H1 (cell line): ENCODE results near the gene CD52. TPM values are rescaled to one million over a fixed set of nuclear protein-coding genes. Genes with fewer than 3 reads are reported as not detected.

Experiments
- CTCF ChIA-PET: fragments of 300-600 bp; sonication (Branson Sonifier 250); formaldehyde crosslinking; loops from one replicate; lab custom pipeline; 2021; ENCODE audit not compliant: partially characterized antibody; lab: Charles Lee
- POLR2A ChIA-PET: fragments of 300-600 bp; sonication (Branson Sonifier 250); formaldehyde crosslinking; loops from one replicate; lab custom pipeline; 2021; ENCODE audit warnings: inconsistent platforms; ENCODE audit not compliant: partially characterized antibody; lab: Charles Lee
- DNase-seq, 2 experiments: peaks; one replicate each; pipeline versions ENCODE4 v3.0.0 to v3.0.0-alpha.2; 2010 to 2022; ENCODE audit warnings: low spot score in 2 of 2, low read depth in 1 of 2, mixed read lengths in 1 of 2
- FAIRE-seq: peaks from 2 replicates; lab custom pipeline; 2011; peaks lifted over from hg19 to GRCh38; lab: Jason Lieb, UNC
- H2AFZ ChIP-seq: 2 replicates; pipeline ENCODE4 v1.8.1; 2012; ENCODE audit warnings: low read length, inconsistent platforms
- H2AK5ac ChIP-seq: 2 replicates; pipeline ENCODE4 v1.6.1; 2013; ENCODE audit warnings: low read depth, low read length
- H2BK120ac ChIP-seq: replicated peaks from 2 replicates; pipeline ENCODE3; 2013; ENCODE audit warnings: low read depth, low read length, inconsistent platforms
- H2BK12ac ChIP-seq: 2 replicates; pipeline ENCODE4 v1.6.1; 2013; ENCODE audit warnings: low read depth, low read length
- H2BK15ac ChIP-seq: 2 replicates; pipeline ENCODE4 v1.6.1; 2013; ENCODE audit warnings: low read length
- H2BK20ac ChIP-seq: 2 replicates; pipeline ENCODE4 v1.6.1; 2013; ENCODE audit warnings: low read length
- H2BK5ac ChIP-seq: 2 replicates; pipeline ENCODE4 v1.6.1; 2013; ENCODE audit warnings: low read depth, low read length
- H3K14ac ChIP-seq: 2 replicates; pipeline ENCODE4 v1.6.1; 2013; ENCODE audit warnings: inconsistent platforms; ENCODE audit not compliant: insufficient read length
- H3K18ac ChIP-seq: 2 replicates; pipeline ENCODE4 v1.6.1; 2013; ENCODE audit warnings: low read length; ENCODE audit errors: extremely low read depth
- H3K23ac ChIP-seq: 2 replicates; pipeline ENCODE4 v1.6.1; 2013; ENCODE audit warnings: inconsistent platforms; ENCODE audit not compliant: insufficient read length
- H3K23me2 ChIP-seq: 2 replicates; pipeline ENCODE4 v1.6.1; 2013; ENCODE audit warnings: low read depth, low read length
- H3K27ac ChIP-seq: 2 replicates; pipeline ENCODE4 v1.6.1; 2011; ENCODE audit warnings: low read depth, low read length, inconsistent platforms
- H3K27me3 ChIP-seq, 4 experiments: replicated peaks in 1 of 4; 1 replicate in 1 of 4; 2 replicates in 3 of 4; pipeline versions ENCODE4 v1.6.1 to v1.8.1; 2011 to 2013; ENCODE audit warnings: low read length in 3 of 4, mild to moderate bottlenecking in 3 of 4, inconsistent platforms in 2 of 4, mixed read lengths in 2 of 4, moderate library complexity in 1 of 4; ENCODE audit not compliant: control insufficient read depth in 3 of 4, insufficient read depth in 3 of 4; ENCODE audit errors: extremely low read depth in 1 of 4
- H3K36me3 ChIP-seq, 4 experiments: 2 replicates each; pipeline versions ENCODE4 v1.6.1 to v1.8.1; 2011 to 2013; ENCODE audit warnings: mild to moderate bottlenecking in 4 of 4, low read length in 3 of 4, moderate library complexity in 2 of 4, control low read depth in 1 of 4, inconsistent platforms in 1 of 4; ENCODE audit not compliant: insufficient read depth in 4 of 4, control insufficient read depth in 2 of 4
- H3K4ac ChIP-seq: replicated peaks from 2 replicates; pipeline ENCODE3; 2013; ENCODE audit warnings: low read length, low read depth, mixed read lengths, inconsistent platforms; ENCODE audit not compliant: insufficient read length
- H3K4me1 ChIP-seq, 4 experiments: replicated peaks in 1 of 4; 1 replicate in 1 of 4; 2 replicates in 3 of 4; pipeline versions ENCODE4 v1.6.1 to v1.8.1; 2011 to 2013; ENCODE audit warnings: low read length in 3 of 4, inconsistent platforms in 2 of 4, mixed read lengths in 1 of 4; ENCODE audit not compliant: insufficient read depth in 4 of 4, control insufficient read depth in 3 of 4
- H3K4me2 ChIP-seq, 2 experiments: 2 replicates each; pipeline versions ENCODE4 v1.6.1 to v1.8.1; 2011 to 2013; ENCODE audit warnings: low read depth in 2 of 2, low read length in 2 of 2, control low read depth in 1 of 2, inconsistent platforms in 1 of 2, mild to moderate bottlenecking in 1 of 2; ENCODE audit not compliant: insufficient read depth in 1 of 2
- H3K4me3 ChIP-seq, 4 experiments: fragments of 200-600, 300-600 bp in 1 of 4; sonication (generic), shearing (Covaris generic), sonication (Bioruptor Twin) in 1 of 4; 2 replicates each; pipeline versions ENCODE4 v1.5.1 to v1.8.1; 2011 to 2016; ENCODE audit warnings: low read length in 4 of 4, low read depth in 3 of 4, control low read depth in 2 of 4, inconsistent platforms in 2 of 4, mild to moderate bottlenecking in 2 of 4, mixed read lengths in 1 of 4, moderate library complexity in 1 of 4; ENCODE audit not compliant: insufficient read depth in 2 of 4; ENCODE audit errors: extremely low read depth in 1 of 4
- H3K56ac ChIP-seq: replicated peaks from 2 replicates; pipeline ENCODE3; 2013; ENCODE audit warnings: low read depth, mild to moderate bottlenecking, mixed read lengths, low read length, inconsistent platforms; ENCODE audit not compliant: insufficient read length
- H3K79me1 ChIP-seq: 2 replicates; pipeline ENCODE4 v1.6.1; 2013; ENCODE audit warnings: low read depth, low read length, control low read depth
- H3K79me2 ChIP-seq, 2 experiments: 2 replicates each; pipeline versions ENCODE4 v1.6.1 to v1.8.1; 2012 to 2013; ENCODE audit warnings: low read length in 2 of 2, mild to moderate bottlenecking in 2 of 2, inconsistent platforms in 1 of 2; ENCODE audit not compliant: insufficient read depth in 2 of 2, control insufficient read depth in 1 of 2
- H3K9ac ChIP-seq, 4 experiments: replicated peaks in 1 of 4; 1 replicate in 1 of 4; 2 replicates in 3 of 4; pipeline versions ENCODE4 v1.6.1 to v1.8.1; 2011 to 2013; ENCODE audit warnings: low read depth in 3 of 4, low read length in 3 of 4, control low read depth in 2 of 4, mild to moderate bottlenecking in 2 of 4, moderate library complexity in 2 of 4, inconsistent platforms in 1 of 4; ENCODE audit errors: extremely low read depth in 1 of 4
- H3K9me3 ChIP-seq, 2 experiments: 2 replicates each; pipeline versions ENCODE4 v1.6.1 to v1.8.1; 2012 to 2013; ENCODE audit warnings: mild to moderate bottlenecking in 2 of 2, moderate library complexity in 2 of 2, control low read depth in 1 of 2, inconsistent platforms in 1 of 2, low read depth in 1 of 2, low read length in 1 of 2, mixed read lengths in 1 of 2; ENCODE audit not compliant: insufficient read depth in 2 of 2
- H4K20me1 ChIP-seq, 2 experiments: replicated peaks in 1 of 2; 2 replicates each; pipeline versions ENCODE3 to v1.8.1; 2011 to 2013; ENCODE audit warnings: inconsistent platforms in 2 of 2, low read length in 2 of 2, mild to moderate bottlenecking in 1 of 2; ENCODE audit not compliant: insufficient read depth in 2 of 2, control insufficient read depth in 1 of 2
- H4K5ac ChIP-seq: 2 replicates; pipeline ENCODE4 v1.6.1; 2013; ENCODE audit warnings: low read length, low read depth, mixed read lengths, inconsistent platforms; ENCODE audit not compliant: insufficient read length
- H4K8ac ChIP-seq: 2 replicates; pipeline ENCODE4 v1.8.0; 2013; ENCODE audit warnings: mild to moderate bottlenecking, moderate library complexity, low read length, inconsistent platforms; ENCODE audit not compliant: insufficient read depth; ENCODE audit errors: extremely low read depth
- H4K91ac ChIP-seq: replicated peaks from 2 replicates; pipeline ENCODE3; 2013; ENCODE audit warnings: low read length, mixed read lengths, inconsistent platforms; ENCODE audit not compliant: insufficient read length
- FOSL1 ChIP-seq: IDR thresholded peaks from 2 replicates; pipeline ENCODE4 v1.6.1; 2011; ENCODE audit warnings: mild to moderate bottlenecking, low read depth, low read length, moderate library complexity; ENCODE audit not compliant: insufficient read depth
- KDM1A ChIP-seq: fragments of 200-600, 300-600 bp; sonication (generic); IDR thresholded peaks from 2 replicates; pipeline ENCODE4 v1.7.1; 2016; ENCODE audit warnings: mild to moderate bottlenecking, low read length, borderline replicate concordance
- SP1 ChIP-seq: IDR thresholded peaks from 2 replicates; pipeline ENCODE4 v1.6.1; 2011; ENCODE audit warnings: low read depth, low read length
- SP2 ChIP-seq: IDR thresholded peaks from 2 replicates; pipeline ENCODE4 v1.6.1; 2012; ENCODE audit warnings: mild to moderate bottlenecking, low read length, inconsistent platforms
- SRF ChIP-seq: IDR thresholded peaks from 2 replicates; pipeline ENCODE4 v1.6.1; 2011; ENCODE audit warnings: mild to moderate bottlenecking, low read depth, low read length, moderate library complexity
- TAF7 ChIP-seq: optimal IDR thresholded peaks from 2 replicates; pipeline ENCODE3; 2011; ENCODE audit warnings: low read depth, mild to moderate bottlenecking, inconsistent platforms, low read length, moderate library complexity, borderline replicate concordance
- TEAD4 ChIP-seq: IDR thresholded peaks from 2 replicates; pipeline ENCODE4 v1.6.1; 2012; ENCODE audit warnings: low read depth, low read length, inconsistent platforms, mixed read lengths
- WGBS, 2 experiments: shearing (Covaris generic) in 1 of 2; methylation state at CpG; one replicate each; pipeline versions ENCODE4 v1.1.6 to v1.1.7; 2013 to 2015; ENCODE audit warnings: low lambda C conversion rate in 2 of 2, mixed read lengths in 2 of 2, inconsistent platforms in 1 of 2, low coverage in 1 of 2, missing lambda C conversion rate in 1 of 2; ENCODE audit not compliant: insufficient replicate concordance in 2 of 2, insufficient coverage in 1 of 2, insufficient read length in 1 of 2; ENCODE audit errors: extremely low coverage in 1 of 2, missing lambda C conversion rate in 1 of 2; 5-methylcytosine and 5-hydroxymethylcytosine counted together
- polyA plus RNA-seq, 7 experiments: library from polyadenylated mRNA; depleted of rRNA in 3 of 7; stranded (reverse) in 5 of 7; unstranded in 2 of 7; fragments of >200 nt in 5 of 7; fragments of 200-250 nt in 2 of 7; gene quantifications; 1 replicate in 5 of 7; 2 replicates in 1 of 7; 4 replicates in 1 of 7; pipeline versions ENCODE4 v1.2.1 to v1.2.3, GENCODE V29; 2011 to 2013; ENCODE audit warnings: missing spikeins in 2 of 7, mixed read lengths in 2 of 7
- total RNA-seq: library from RNA; stranded (reverse); fragmentation: NEBNext Ultra II Directional; extraction: Animal tissue kit (Norgen Biotek cat#: 25700); gene quantifications from 2 replicates; pipeline ENCODE4 v1.2.1, GENCODE V29; 2021

The CD52 gene
- total and polyA plus RNA-seq, 2 of the 8 experiments (the other 6 are each of a cell fraction or from before 2014, with no cell fraction given), result 2.4 to 3.1 TPM

GRCh38 chr1:26276432-26276838 is 41.3 kb upstream of the CD52 start:
- no peak overlapping the region for H2BK5ac ChIP-seq
- no peak overlapping the region for H2BK12ac ChIP-seq
- no peak overlapping the region for H4K5ac ChIP-seq
- no peak overlapping the region for H3K9ac ChIP-seq
- H2AK5ac ChIP-seq, result no peak overlapping the region
- H3K79me2 ChIP-seq, result peaks cover 0 to 5% of the 10 kb centered on the region in 2 experiments; a peak in 1 of 4 replicates
- no peak overlapping the region for H4K8ac ChIP-seq
- no peaks in the 10 kb centered on the region for H3K79me1 ChIP-seq
- H3K36me3 ChIP-seq, result peaks cover 29 to 46% (median 43%) of the 10 kb centered on the region in 4 experiments
- no peak overlapping the region for H2BK120ac ChIP-seq
- H3K4me3 ChIP-seq, result no peak overlapping the region
- no peak overlapping the region for H2BK20ac ChIP-seq
- H3K4ac ChIP-seq, result no peak overlapping the region
- no peak overlapping the region for H3K14ac ChIP-seq
- H2BK15ac ChIP-seq, result no peak overlapping the region
- peaks cover 6 to 23% (median 11%) of the 10 kb centered on the region in 4 experiments for H3K4me1 ChIP-seq
- H3K56ac ChIP-seq, result no peak overlapping the region
- 90% methylated on average over 2 of the region's 2 CpGs; no CpG with 5 or more reads in 1 of the 2 experiments for WGBS, 2 experiments
- no peak overlapping the region for H4K91ac ChIP-seq
- no peak for FAIRE-seq
- H3K27me3 ChIP-seq, result no peaks in the 10 kb centered on the region
- H3K18ac ChIP-seq, result no peak overlapping the region
- TF ChIP-seq SP2, result no peak
- TF ChIP-seq SRF, result no peak
- no peak for TF ChIP-seq SP1
- TF ChIP-seq TEAD4, result no peak
- TF ChIP-seq TAF7, result no peak
- TF ChIP-seq KDM1A, result no peak
- TF ChIP-seq FOSL1, result no peak
- H3K23ac ChIP-seq, result no peak overlapping the region
- ChIA-PET CTCF (interaction anchor here (0.5 to 39.7 kb wide), 20 partner anchors 9 to 554 kb away, joined by 3 to 1530 read pairs (median 4); partner anchors contain the start of genes CATSPER4, CD52, UBXN11 and ZNF593), POLR2A (interaction anchor here (1.5 to 1.9 kb wide), 3 partner anchors 9 to 143 kb away, joined by 4 to 5 read pairs (median 4); no protein-coding TSS in a partner anchor)
- DNase-seq, result no peak
- no peak overlapping the region for H2AFZ ChIP-seq
- peaks cover 4% of the 10 kb centered on the region; the same call in 1 of the 2 replicates for H3K23me2 ChIP-seq
- H3K9me3 ChIP-seq, result no peaks in the 10 kb centered on the region
- H3K4me2 ChIP-seq, result no peak overlapping the region
- no peak overlapping the region for H3K27ac ChIP-seq
- peaks cover 6 to 12% of the 10 kb centered on the region in 2 experiments for H4K20me1 ChIP-seq
